Measurements from ENCODE around the gene SLC17A1.

DNA sequence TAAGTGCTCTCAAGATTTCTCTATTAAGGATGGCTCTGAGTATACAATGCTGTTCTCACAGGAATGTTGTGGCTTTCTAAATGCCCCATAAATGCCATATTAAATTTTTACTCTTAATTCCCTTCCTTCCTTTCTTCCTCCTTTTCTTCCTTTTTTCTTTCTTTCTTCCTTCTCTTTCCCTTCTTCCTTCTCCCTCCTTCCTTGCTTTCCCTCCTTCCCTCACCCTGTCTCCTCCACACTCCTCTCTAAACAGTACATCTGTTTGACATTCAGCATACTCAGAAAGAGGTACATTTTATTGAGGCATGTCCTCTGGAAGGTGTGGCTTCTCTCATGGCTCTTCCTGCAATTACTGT lies 433 bp upstream of the SLC17A1 start:
- TF ChIP-seq, protein P1, sequence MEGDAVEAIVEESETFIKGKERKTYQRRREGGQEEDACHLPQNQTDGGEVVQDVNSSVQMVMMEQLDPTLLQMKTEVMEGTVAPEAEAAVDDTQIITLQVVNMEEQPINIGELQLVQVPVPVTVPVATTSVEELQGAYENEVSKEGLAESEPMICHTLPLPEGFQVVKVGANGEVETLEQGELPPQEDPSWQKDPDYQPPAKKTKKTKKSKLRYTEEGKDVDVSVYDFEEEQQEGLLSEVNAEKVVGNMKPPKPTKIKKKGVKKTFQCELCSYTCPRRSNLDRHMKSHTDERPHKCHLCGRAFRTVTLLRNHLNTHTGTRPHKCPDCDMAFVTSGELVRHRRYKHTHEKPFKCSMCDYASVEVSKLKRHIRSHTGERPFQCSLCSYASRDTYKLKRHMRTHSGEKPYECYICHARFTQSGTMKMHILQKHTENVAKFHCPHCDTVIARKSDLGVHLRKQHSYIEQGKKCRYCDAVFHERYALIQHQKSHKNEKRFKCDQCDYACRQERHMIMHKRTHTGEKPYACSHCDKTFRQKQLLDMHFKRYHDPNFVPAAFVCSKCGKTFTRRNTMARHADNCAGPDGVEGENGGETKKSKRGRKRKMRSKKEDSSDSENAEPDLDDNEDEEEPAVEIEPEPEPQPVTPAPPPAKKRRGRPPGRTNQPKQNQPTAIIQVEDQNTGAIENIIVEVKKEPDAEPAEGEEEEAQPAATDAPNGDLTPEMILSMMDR (IDR thresholded peaks at IDR 0.05): no peak
- no peak for TF ChIP-seq POLR2A (IDR thresholded peaks at IDR 0.05)

Measured in adrenal gland (tissue), 5 donors.